ENCODE measurements around the gene KLF7. TPM values are rescaled to one million over a fixed set of nuclear protein-coding genes. Genes with fewer than 3 reads are reported as not detected.

The KLF7 gene
- total and polyA plus RNA-seq, 9 donors, result 9.5 to 68.1 (median 31.8) TPM

DNA sequence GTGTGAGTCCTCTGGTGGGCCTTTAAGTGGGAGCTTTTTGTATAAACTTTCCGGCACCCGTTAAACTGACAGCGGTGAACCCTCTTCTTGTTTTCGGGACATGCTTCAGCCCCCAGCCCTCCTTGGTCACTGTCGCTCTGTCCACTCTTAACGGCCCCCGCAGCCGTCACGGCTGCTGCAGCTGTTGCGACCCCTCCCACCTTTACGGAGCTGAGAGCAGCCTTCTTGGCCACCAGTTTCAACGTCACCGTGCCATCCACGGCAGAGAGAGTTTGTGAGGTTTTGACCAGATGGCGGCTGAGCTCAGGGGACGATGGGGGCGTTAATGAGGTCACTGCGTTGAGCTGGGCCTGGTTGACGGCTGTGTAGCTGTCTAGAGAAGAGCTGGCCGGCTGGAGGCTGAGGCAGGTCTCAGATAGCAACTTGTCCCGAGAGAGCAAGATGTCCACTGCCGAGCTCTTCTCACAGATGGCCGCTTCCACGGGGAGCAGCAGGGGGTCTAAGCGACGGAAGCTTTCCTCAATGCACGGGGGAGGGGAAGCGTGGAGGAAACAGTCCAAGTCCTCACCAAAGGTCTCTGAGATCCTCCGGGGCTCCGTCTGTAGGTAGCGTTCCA is 41.9 kb downstream of the KLF7 start:
- TF ChIP-seq, protein P1, sequence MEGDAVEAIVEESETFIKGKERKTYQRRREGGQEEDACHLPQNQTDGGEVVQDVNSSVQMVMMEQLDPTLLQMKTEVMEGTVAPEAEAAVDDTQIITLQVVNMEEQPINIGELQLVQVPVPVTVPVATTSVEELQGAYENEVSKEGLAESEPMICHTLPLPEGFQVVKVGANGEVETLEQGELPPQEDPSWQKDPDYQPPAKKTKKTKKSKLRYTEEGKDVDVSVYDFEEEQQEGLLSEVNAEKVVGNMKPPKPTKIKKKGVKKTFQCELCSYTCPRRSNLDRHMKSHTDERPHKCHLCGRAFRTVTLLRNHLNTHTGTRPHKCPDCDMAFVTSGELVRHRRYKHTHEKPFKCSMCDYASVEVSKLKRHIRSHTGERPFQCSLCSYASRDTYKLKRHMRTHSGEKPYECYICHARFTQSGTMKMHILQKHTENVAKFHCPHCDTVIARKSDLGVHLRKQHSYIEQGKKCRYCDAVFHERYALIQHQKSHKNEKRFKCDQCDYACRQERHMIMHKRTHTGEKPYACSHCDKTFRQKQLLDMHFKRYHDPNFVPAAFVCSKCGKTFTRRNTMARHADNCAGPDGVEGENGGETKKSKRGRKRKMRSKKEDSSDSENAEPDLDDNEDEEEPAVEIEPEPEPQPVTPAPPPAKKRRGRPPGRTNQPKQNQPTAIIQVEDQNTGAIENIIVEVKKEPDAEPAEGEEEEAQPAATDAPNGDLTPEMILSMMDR (IDR thresholded peaks at IDR 0.05), result no peak
- Histone ChIP-seq H3K36me3 (no peaks in the 10 kb centered on the region), H3K4me1 (ENCODE audit: insufficient read depth) (peaks cover 3% of the 10 kb centered on the region), H3K9me3 (no peaks in the 10 kb centered on the region), H3K27me3 (no peaks in the 10 kb centered on the region), H3K4me3 (no peak overlapping the region), H3K27ac (no peak overlapping the region)
- WGBS, 3 donors, result 92 to 93% (median 92%) methylated on average over 31 of the region's 31 CpGs
- no peak for DNase-seq
- intact Hi-C loops (cut with DNase I), result no loop called here

DNA sequence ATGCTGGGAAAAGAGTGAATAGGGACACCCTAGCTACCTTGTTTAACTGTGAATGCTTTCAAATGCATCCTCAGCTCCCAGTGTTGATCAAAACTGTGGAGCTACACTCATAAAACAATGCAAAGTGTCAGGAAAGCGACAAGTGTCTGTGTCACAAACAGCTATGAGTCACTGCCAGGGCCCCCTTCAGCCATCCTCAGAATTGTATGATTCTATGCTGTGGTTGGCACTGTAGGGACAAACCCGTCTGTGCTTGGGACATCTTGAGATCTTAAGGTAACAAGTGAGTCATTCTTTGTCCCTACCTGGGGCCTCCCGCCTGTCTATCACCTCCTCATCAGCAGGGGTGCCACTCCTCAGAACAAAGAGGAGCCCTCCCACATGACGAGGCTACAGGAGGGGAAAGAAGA is 42.4 kb downstream of the KLF7 start:
- 84 to 88% (median 86%) methylated on average over 4 of the region's 4 CpGs for WGBS, 3 donors
- no peaks in the 10 kb centered on the region for H3K36me3 ChIP-seq
- no peak for DNase-seq
- TF ChIP-seq, protein P1 (IDR thresholded peaks at IDR 0.05), result no peak
- TF ChIP-seq POLR2A (IDR thresholded peaks at IDR 0.05), result no peak
- H3K4me3 ChIP-seq, result no peak overlapping the region
- no peaks in the 10 kb centered on the region for H3K9me3 ChIP-seq
- peaks cover 3% of the 10 kb centered on the region for H3K4me1 ChIP-seq (ENCODE audit: insufficient read depth)
- intact Hi-C loops (cut with DNase I), result no loop called here
- H3K27me3 ChIP-seq, result no peaks in the 10 kb centered on the region
- H3K27ac ChIP-seq, result no peak overlapping the region

DNA sequence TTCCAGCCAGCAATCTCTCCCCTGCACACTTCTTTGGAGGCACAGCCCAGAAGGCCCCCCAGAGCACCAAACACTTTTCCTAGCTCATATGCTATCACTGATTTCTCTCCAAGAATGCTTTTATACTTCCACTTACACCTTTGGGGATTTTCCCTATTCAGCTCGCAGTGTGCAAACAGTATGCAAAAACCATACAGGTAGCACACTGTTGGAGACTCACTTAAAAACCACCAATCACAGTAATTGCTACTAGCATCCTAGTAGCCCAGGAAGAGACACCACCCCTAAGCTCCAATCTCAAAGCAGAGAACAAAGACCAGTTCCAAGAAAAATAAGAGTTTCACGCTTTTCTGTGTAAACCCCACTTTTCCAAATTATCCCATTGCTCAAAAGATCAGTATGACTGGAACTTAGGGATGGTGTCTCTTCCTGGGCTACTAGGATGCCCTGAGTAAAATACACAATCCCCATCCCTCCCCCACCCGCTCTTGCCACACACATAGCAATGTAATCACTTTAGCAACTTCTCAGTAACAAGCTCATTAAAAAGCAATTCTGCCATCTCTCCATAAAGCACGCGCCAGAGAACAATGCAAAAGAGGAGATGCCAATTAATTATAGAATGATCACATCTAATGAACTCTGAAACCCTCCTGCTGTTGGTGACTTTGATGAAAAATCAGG is 43.0 kb downstream of the KLF7 start:
- Histone ChIP-seq H3K4me3 (no peak overlapping the region), H3K27me3 (no peaks in the 10 kb centered on the region), H3K4me1 (ENCODE audit: insufficient read depth) (peaks cover 4% of the 10 kb centered on the region), H3K27ac (no peak overlapping the region), H3K9me3 (no peaks in the 10 kb centered on the region), H3K36me3 (no peaks in the 10 kb centered on the region)
- 89 to 94% (median 91%) methylated on average over 5 of the region's 5 CpGs for WGBS, 3 donors
- no peak for DNase-seq
- intact Hi-C loops (cut with DNase I), result no loop called here
- TF ChIP-seq EP300 (IDR thresholded peaks at IDR 0.05) (no peak), POLR2A (IDR thresholded peaks at IDR 0.05) (no peak)
- TF ChIP-seq, protein P1 (IDR thresholded peaks at IDR 0.05), result no peak

DNA sequence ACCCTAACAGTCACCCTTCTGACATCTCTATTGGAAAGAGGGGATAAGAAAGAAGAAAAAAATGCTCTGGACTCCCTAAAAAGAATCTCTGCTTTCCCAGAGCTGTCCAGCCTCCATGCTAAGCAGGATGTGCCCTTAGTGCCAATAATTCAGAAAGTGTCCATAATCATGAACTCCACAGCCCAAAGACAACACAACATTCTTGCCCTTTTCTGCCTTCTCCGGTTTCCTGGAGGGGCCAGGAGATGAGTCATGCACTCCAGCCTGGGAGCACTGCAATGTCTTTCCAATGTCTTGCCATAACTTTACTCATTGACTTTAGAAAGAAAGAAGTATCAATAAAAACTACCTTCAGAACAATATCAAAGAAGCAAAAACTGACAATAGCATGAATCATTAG is 44.0 kb downstream of the KLF7 start:
- DNase-seq, result no peak
- peaks cover 5% of the 10 kb centered on the region for H3K4me1 ChIP-seq (ENCODE audit: insufficient read depth)
- H3K27ac ChIP-seq, result no peak overlapping the region

DNA sequence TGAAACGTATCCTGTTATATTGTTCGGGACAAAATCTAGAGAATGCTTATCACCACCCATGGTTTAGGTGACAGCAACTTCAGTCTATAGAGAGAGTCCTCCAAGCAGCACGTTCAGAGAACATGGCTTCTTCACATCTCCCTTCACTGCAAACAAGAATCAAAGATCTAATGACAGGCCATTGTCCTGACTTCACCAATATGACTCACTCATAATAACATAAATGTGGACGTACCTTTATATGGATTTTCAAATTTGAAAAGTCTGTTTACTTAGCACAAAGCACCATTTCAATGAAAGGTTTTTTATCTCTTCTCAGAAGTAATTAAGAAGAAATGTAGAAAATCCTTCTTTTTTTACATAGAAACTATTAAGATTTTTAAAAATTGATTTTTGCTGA is 46.7 kb downstream of the KLF7 start:
- intact Hi-C loops (cut with DNase I), result no loop called here
- TF ChIP-seq, protein P1 (IDR thresholded peaks at IDR 0.05), result no peak
- TF ChIP-seq EP300 (IDR thresholded peaks at IDR 0.05) (no peak), POLR2A (IDR thresholded peaks at IDR 0.05) (no peak)
- WGBS, 3 donors, result 88 to 93% (median 90%) methylated on average over 4 of the region's 4 CpGs
- Histone ChIP-seq H3K9me3 (no peaks in the 10 kb centered on the region), H3K27me3 (no peaks in the 10 kb centered on the region), H3K4me3 (no peak overlapping the region), H3K4me1 (ENCODE audit: insufficient read depth) (peaks cover 8% of the 10 kb centered on the region), H3K36me3 (no peaks in the 10 kb centered on the region), H3K27ac (no peak overlapping the region)
- no peak for DNase-seq

More for the DNA sequence above, 44.0 kb downstream of the KLF7 start:
- intact Hi-C loops (cut with DNase I), result no loop called here
- no peaks in the 10 kb centered on the region for H3K27me3 ChIP-seq
- no peak for TF ChIP-seq POLR2A (IDR thresholded peaks at IDR 0.05)
- no peak for TF ChIP-seq EP300 (IDR thresholded peaks at IDR 0.05)
- no peak overlapping the region for H3K4me3 ChIP-seq
- no peaks in the 10 kb centered on the region for H3K36me3 ChIP-seq
- no peaks in the 10 kb centered on the region for H3K9me3 ChIP-seq
- 3 to 15% (median 5%) methylated on average over 1 of the region's 1 CpG for WGBS, 3 donors
